ENCODE data around the gene PIAS2. TPM values are rescaled to one million over a fixed set of nuclear protein-coding genes. Genes with fewer than 3 reads are reported as not detected.

PIAS2 gene
- total RNA-seq, 1 experiment from 2014 or later, result 33.6 TPM

DNA sequence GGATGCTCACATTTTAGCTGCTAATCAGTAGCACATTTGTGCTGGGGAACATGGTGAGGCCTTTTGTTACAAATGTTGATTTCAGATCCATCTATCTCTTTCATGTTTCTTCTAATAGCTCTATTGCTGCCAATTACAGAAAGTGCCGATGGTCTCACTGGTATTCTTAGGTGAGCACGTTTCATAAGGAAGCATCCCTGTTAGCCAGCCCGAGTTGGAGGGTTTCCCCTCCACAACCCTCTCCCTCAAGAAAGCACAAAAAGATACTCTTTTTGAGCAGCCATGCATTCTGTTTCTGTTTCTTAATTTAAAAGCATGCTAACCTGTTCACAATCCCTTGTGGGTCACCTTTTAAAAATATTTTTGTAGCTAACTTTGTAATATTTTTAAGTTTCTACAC, 129.6 kb downstream of the PIAS2 start:
- BruUV-seq (replicated peaks), result no TSS peak
- Mint-ChIP-seq H3K36me3 (ENCODE audit: insufficient read depth, unreplicated experiment) (no peaks in the 10 kb centered on the region), H3K4me1 (ENCODE audit: low read depth, unreplicated experiment) (no peaks in the 10 kb centered on the region), H3K4me3 (ENCODE audit: low read depth, unreplicated experiment) (no peak overlapping the region), H3K27ac (ENCODE audit: unreplicated experiment) (no peak overlapping the region), H3K27me3 (ENCODE audit: unreplicated experiment) (no peaks in the 10 kb centered on the region), H3K9me3 (ENCODE audit: low read depth, unreplicated experiment) (peaks cover 5% of the 10 kb centered on the region)
- intact Hi-C loops (cut with micrococcal nuclease; ENCODE audit: unreplicated experiment), result no loop called here
- CTCF ChIA-PET, result interaction anchor here (0.6 kb wide), 1 partner anchor 458 kb away, joined by 6 read pairs; no protein-coding TSS in a partner anchor
- DNase-seq, result no peak
- TF ChIP-seq, protein P1, sequence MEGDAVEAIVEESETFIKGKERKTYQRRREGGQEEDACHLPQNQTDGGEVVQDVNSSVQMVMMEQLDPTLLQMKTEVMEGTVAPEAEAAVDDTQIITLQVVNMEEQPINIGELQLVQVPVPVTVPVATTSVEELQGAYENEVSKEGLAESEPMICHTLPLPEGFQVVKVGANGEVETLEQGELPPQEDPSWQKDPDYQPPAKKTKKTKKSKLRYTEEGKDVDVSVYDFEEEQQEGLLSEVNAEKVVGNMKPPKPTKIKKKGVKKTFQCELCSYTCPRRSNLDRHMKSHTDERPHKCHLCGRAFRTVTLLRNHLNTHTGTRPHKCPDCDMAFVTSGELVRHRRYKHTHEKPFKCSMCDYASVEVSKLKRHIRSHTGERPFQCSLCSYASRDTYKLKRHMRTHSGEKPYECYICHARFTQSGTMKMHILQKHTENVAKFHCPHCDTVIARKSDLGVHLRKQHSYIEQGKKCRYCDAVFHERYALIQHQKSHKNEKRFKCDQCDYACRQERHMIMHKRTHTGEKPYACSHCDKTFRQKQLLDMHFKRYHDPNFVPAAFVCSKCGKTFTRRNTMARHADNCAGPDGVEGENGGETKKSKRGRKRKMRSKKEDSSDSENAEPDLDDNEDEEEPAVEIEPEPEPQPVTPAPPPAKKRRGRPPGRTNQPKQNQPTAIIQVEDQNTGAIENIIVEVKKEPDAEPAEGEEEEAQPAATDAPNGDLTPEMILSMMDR (IDR thresholded peaks at IDR 0.05; ENCODE audit: unreplicated experiment), result no peak

DNA sequence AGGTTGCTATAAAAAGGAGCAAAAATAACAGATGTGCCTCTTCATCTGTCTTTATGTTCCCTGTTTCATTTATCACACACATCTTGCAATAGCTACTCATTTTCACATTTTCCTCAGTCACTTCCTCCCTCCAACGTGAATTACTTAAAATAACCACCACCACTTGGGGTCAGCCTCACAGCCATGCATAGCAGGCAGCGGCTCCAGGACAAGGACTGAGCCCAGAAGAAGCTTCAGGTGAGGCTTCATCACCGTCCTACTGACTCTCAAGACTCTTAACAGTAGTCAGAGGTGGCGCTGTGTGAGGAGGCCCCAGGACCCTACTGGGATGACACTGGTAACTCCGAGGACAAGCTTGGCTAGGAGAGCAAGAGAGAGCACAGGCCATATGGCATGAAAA, 144.9 kb downstream of the PIAS2 start:
- TF ChIP-seq, protein P1 (IDR thresholded peaks at IDR 0.05; ENCODE audit: unreplicated experiment), result no peak
- no peak overlapping the region for H3K4me3 Mint-ChIP-seq (ENCODE audit: low read depth, unreplicated experiment)
- no peak overlapping the region for H3K27ac Mint-ChIP-seq (ENCODE audit: unreplicated experiment)
- no peak for DNase-seq
- peaks cover under 1% of the 10 kb centered on the region for H3K27me3 Mint-ChIP-seq (ENCODE audit: unreplicated experiment)
- no peaks in the 10 kb centered on the region for H3K4me1 Mint-ChIP-seq (ENCODE audit: low read depth, unreplicated experiment)
- intact Hi-C loops (cut with micrococcal nuclease; ENCODE audit: unreplicated experiment), result no loop called here
- BruUV-seq (replicated peaks), result no TSS peak
- no peaks in the 10 kb centered on the region for H3K36me3 Mint-ChIP-seq (ENCODE audit: insufficient read depth, unreplicated experiment)
- H3K9me3 Mint-ChIP-seq (ENCODE audit: low read depth, unreplicated experiment), result no peaks in the 10 kb centered on the region
- CTCF ChIA-PET, result no interaction called here

DNA sequence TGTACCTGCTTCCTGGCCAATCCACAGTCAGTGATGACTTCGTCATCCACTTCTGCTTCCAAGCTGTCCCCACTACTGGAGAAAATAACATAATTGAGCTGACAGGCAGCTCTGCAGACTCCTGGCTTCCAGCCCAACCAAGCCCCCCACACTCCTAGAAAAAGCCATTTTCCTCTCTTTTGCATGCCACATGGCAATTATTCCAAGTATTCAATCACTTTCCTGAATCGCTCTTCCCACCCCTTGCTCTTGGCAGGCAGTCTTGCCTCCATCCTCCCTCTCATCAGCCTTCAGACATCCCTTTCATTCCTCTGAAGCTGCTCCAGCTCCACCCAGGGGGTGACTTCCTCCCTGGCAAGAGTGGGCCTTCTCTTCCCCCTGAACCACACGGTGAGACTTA, 146.2 kb downstream of the PIAS2 start:
- no peak for DNase-seq
- no TSS peak for BruUV-seq (replicated peaks)
- H3K27me3 Mint-ChIP-seq (ENCODE audit: unreplicated experiment), result peaks cover 13% of the 10 kb centered on the region
- H3K27ac Mint-ChIP-seq (ENCODE audit: unreplicated experiment), result no peak overlapping the region
- TF ChIP-seq, protein P1 (IDR thresholded peaks at IDR 0.05; ENCODE audit: unreplicated experiment), result no peak
- intact Hi-C loops (cut with micrococcal nuclease; ENCODE audit: unreplicated experiment), result no loop called here
- H3K4me3 Mint-ChIP-seq (ENCODE audit: low read depth, unreplicated experiment), result no peak overlapping the region
- CTCF ChIA-PET, result no interaction called here
- H3K4me1 Mint-ChIP-seq (ENCODE audit: low read depth, unreplicated experiment), result no peaks in the 10 kb centered on the region
- H3K9me3 Mint-ChIP-seq (ENCODE audit: low read depth, unreplicated experiment), result no peaks in the 10 kb centered on the region
- H3K36me3 Mint-ChIP-seq (ENCODE audit: insufficient read depth, unreplicated experiment), result no peaks in the 10 kb centered on the region

DNA sequence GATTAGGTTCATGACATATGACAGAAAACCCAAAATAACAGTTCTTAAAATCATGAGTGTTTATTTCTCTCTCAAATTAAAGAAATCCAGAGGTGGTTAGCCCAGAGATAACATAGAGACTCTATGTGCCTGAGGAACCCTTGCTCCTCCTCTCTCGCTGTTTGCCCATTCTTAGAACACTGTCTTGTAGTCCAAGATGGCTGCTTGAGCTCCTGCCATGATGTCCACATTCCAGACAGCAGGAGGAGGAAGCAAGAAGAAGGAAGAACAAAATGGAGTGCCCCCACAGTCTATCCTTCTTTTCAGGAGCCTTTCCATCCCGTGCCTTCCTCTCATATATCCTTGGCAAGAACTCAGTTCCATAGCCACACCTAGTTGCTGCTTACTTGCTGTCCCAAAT, 146.6 kb downstream of the PIAS2 start:
- intact Hi-C loops (cut with micrococcal nuclease; ENCODE audit: unreplicated experiment), result no loop called here
- Mint-ChIP-seq H3K4me3 (ENCODE audit: low read depth, unreplicated experiment) (no peak overlapping the region), H3K36me3 (ENCODE audit: insufficient read depth, unreplicated experiment) (no peaks in the 10 kb centered on the region), H3K9me3 (ENCODE audit: low read depth, unreplicated experiment) (no peaks in the 10 kb centered on the region), H3K27me3 (ENCODE audit: unreplicated experiment) (peaks cover 17% of the 10 kb centered on the region), H3K27ac (ENCODE audit: unreplicated experiment) (no peak overlapping the region), H3K4me1 (ENCODE audit: low read depth, unreplicated experiment) (no peaks in the 10 kb centered on the region)
- BruUV-seq (replicated peaks), result no TSS peak
- CTCF ChIA-PET, result no interaction called here
- DNase-seq, result no peak
- TF ChIP-seq, protein P1 (IDR thresholded peaks at IDR 0.05; ENCODE audit: unreplicated experiment), result no peak
